CD4-positive, alpha-beta T cell treated with Interleukin-4 for 4 hours (primary cell): ENCODE data around the gene RRP1.

Experiments
- DNase-seq: peaks from one replicate; pipeline ENCODE4 v3.0.0-alpha.2; 2020

The RRP1 gene

GRCh38 chr21:43803558-43804300 lies 14.4 kb downstream of the RRP1 start:
- DNase-seq, result no peak

DNA sequence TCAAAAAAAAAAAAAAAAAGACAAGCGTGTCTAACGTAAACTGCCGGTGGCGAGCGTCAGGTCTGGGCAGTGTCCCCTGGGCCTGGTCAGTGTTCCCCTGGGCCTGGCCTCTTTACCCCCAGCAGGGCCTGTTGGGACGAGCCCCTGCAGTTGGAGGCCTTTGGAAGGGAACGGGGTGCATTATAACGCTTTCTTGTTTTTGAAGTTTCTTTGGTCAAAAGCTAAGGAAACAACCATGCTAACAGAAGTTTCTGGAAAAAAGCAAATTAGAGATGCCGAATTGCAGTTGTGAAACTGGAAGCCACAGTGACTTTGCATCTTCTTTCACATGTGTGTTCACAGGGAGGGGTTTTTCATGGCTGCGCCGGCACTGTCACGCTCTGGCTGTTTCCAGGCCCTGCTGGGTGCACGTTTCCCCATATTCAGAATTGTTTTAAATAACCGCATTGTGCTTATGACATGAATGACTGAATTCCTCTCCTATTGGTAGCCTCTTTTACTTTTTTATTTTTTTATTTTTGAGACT lies 16.0 kb downstream of the RRP1 start:
- peak; percentile 13 for DNase-seq

DNA sequence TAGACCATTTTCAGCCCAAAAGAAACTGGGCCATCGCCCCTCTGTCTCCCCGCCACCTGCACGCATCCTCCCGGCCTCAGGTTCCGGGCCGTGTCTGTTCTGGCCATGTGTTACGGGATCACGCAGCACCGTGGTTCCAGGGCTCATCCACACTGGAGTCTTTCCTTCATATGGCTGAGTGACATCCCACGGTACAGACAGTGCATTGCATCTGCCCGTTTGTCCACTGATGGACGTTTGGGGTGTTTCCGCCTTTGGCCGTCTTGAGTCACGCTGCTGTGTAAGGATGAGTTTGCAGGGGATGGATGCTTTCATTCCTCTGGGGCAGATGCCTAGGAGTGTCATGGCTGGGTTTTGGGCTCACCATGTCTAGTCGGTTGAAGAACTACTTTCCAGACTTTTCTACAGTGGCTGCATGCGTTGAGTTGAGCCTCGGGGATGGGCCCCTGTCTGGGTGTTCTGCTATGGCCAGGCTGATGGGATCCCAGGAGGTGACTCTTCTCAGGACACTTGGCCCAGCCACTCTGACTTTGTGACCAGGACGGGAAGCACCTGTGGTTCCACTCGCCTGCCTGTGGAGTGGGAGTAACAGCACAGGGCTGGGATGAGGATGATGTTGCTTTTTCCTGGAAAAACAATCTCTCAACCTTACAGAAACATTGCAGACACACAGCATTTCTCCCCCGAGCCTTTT lies 16.8 kb downstream of the RRP1 start:
- DNase-seq, result no peak

DNA sequence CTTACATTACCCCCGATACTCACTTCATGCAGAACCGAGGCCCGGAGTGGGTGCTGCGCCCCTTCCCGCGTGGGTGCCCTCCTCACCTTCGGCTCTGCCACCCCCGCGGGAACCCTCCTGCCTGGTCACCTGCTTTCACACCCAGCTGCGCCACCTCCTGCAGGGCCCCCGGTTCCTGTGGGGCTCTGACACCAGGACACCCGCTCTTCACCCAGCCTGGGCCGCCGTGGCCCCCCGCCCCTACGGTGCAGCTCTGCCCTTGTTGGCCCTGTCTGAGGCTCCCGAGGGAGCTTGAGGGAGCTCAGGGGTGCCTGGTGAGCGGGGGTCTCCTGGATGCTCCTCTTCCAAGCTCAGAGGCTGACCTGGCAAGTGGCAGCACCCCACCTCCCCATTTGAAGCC lies 19.0 kb downstream of the RRP1 start:
- no peak for DNase-seq

DNA sequence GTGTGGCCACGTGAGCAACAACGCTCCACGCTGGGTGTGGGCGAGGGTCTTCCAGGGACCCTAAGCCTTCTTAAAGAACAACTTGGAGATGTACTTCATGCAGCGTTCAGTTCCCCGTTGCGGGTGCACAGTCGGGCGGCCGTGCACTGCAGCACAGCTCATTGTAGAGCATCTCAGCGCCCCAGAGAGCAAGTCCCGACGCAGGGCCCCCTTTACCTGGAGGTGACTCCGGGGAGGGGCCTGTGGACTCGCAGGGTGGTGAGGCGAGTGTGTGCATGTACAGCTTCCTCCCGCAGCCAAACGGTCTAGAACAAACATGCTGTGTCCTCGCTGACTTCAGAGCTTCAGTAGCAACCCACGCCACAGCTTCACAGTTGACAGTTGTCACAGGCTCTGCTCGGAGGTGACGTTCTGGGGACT lies 19.5 kb downstream of the RRP1 start:
- DNase-seq, result no peak

DNA sequence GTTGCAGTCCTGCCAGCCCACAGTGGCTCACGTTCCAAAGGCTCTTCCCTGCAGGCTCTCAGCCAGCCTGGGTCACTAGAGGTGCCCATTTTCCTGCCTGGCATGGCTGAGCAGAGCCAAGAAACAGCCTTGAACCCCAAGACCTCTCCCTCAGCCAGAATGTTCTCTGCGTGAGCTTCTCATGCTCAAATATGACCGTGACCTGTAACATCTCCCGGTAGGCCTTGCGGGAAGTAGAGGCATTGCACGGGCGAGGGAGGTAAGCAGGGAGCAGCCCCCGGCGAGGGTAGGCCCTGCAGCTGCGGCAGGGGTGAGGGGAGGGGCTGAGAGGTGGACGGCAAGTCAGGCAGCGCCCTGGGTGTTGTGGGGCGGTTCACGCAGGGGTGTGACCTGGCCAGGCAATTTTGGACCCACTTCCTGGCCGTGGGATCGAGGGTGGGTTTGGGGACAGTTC lies 20.0 kb downstream of the RRP1 start:
- DNase-seq, result no peak

DNA sequence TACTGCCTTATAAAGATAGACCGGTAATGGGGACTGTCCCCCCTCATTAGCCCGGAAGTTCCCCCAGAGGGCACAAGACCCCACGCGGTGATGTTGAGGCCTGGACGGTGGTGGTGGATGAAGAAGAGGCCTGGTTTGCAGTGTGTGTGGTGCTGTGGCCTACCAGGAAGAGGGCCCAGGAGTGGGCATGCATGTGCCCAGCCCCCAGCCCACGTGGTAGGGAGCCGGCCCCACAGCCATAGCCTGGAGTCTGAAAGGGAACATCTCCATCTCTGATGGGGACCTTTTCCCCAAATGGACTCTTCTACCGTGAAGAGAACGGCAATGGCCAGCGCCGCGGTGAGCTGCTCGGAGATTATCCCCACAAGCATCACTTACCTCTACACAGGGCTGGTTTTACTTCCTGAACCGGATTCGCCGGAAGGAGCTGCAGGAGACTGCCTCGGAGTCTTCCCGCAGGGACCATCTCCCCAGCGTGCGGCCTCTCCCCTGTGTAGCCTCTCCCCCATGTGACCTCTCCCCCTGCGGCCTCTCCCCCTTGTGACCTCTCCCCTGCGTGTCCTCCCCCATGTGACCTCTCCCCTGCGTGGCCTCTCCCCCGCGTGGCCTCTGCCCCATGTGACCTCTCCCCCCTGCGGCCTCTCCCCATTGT lies 20.6 kb downstream of the RRP1 start:
- DNase-seq, result no peak

DNA sequence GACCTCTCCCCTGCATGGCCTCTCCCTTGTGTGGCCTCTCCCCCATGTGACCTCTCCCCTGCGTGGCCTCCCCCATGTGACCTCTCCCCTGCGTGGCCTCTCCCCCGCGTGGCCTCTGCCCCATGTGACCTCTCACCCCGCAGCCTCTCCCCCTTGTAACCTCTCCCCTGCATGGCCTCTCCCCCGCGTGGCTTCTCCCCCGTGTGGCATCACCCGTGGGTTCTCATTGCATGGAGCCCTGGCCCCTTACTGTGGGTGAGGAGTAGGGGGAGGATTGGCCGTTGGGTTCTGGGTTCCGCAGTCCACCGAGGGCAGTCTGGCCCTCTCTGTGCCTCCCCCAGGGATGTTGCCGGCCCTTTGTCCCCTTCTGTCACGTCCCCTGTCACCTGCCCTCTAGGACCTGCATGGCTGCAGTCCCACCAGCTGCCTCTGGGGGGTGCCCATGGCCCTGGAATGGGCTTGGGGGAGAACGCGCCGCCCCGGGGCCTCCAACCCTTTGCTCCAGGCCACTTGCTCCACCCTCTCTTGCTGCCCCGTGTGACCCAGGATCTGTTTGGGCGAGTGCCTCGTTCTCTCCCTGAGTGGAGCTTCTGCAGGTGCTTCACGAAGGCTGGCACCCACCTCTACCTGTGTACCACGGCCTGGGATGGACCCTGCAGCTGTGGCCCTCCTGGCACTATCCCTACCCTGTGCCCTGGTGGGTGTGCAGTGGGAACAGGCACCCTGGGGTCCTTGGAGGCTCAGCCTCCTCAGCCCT lies 21.3 kb downstream of the RRP1 start:
- DNase-seq, result peak; percentile 80

- DNase-seq, result no peak
These were observed 22.1 kb downstream of the RRP1 start for GRCh38 chr21:43811262-43812105.

- no peak for DNase-seq
These were observed 22.9 kb downstream of the RRP1 start for GRCh38 chr21:43812139-43812821.

DNA sequence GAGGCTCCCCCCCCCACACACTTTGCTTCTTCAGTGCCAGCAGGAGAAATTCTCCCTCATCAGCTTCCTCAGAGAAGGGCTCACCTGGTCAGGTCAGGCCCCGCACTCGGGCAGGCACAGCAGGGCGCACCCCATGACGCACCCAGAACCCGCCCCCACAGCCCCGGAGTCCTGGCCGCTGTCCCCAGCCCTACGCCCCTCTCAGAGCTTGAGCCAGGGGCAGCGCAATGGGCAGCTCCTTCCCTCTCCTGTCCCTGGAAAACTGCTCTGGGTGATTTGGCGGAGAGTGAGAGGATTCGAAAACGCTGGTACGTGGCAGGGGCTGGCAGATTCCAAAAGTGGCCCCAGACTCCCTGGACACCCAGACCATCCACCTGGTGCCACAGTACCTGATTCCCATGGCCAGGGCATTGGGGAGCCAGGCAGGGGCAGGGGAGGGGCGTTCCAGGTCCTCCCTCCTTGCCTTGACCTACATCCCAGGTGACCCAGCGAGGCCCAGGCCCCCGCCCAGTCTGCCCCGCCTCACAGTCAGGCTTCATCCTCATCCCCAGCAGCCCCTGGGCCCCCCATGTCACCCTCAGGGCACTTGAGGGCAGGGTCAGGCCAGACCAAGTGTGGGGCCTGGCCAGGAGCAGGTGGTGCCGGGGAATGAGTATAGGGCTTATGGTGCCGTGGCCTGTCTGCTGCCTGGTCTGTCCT lies 23.7 kb downstream of the RRP1 start:
- DNase-seq, result no peak

- no peak for DNase-seq
These were observed 24.2 kb downstream of the RRP1 start for GRCh38 chr21:43813656-43813980.

- DNase-seq, result no peak
These were observed 25.1 kb downstream of the RRP1 start for GRCh38 chr21:43814215-43815106.

- no peak for DNase-seq
These were observed 25.8 kb downstream of the RRP1 start for GRCh38 chr21:43815107-43815613.

- no peak for DNase-seq
These were observed 26.6 kb downstream of the RRP1 start for GRCh38 chr21:43815991-43816390.

GRCh38 chr21:43816611-43817071 lies 27.3 kb downstream of the RRP1 start:
- DNase-seq, result no peak

- DNase-seq, result no peak
These were observed 28.0 kb downstream of the RRP1 start for GRCh38 chr21:43817157-43818086.

- no peak for DNase-seq
These were observed 29.3 kb downstream of the RRP1 start for GRCh38 chr21:43818685-43819084.
